ENCODE measurements around the gene FILIP1.
A peak's percentile ranks its signal among the peaks of the same experiment; 100 is the strongest.

The FILIP1 gene

DNA sequence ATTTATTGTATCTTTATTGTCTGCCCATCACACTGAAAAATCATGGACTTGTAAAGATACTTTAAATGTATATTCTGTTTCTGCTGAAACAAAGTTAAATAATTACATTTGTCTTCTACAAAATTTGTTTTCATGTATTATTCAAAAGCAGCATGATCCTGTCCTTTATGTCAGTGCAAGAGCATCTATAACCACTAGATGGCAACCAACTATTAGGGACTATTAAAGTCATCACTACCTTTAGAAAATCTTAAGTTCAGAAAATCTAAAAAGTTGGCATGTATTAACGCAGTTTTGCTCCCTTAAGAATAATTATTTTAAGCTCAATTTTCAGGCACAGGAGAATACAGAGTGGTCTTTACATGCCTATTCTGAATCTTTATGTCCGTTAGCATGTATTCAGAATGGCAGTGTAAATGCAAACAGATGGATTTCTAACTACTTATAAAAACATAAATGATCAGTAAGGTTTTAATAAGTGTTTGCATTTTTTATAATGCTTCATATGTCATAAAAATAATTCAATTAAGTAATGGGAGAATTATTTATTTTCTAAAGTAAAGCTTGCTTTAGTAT is 226.8 kb downstream of the FILIP1 start:
- no peak for DNase-seq (ENCODE audit: low read depth)

DNA sequence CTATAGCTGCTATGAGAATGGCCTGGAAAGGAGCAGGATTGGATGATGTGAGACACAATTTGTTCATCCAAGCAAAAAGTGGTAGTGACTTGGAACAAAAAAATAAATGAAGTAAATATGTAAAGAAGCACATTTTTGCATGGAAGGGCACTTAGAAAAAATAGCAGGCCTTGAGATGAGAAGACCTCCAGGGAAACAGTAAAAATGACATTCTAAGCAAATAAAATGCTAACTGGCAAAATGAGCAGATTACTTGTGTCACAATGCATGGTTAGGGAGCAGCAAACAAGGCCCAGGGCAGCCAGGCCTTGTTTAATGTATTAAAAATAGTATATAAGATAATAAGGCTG is 230.2 kb downstream of the FILIP1 start:
- DNase-seq (ENCODE audit: low read depth): no peak

DNA sequence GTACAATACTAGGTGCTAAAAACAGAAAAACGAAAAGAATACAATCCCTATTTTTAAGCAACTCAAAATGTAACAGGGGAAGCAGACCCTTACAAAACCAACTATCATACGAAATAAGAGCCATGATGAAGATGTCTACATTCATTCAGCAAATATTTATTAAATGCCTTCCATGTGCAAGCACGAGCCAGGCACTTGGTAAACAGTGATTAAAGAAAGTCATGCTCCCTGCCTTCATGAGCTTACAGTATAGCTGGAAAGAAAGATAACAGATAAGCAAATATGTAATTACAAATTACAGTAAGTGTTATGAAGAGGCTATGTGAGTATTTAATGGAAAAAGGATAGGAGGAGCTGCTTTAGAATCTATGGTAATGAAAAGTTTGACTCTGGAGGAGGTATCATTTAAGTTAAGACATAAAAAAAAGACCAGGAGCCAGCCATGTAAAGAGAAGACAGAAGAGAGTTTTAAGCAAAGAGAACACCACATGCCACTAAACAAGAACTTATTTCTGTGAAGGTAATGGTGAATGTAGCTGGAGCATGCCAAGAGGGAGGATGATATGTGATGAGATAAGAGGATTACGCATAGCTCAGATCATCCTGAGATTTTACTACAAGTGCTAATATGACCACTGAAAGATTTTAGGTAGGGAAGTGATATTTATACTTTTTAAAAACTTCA is 230.7 kb downstream of the FILIP1 start:
- no peak for DNase-seq (ENCODE audit: low read depth)

DNA sequence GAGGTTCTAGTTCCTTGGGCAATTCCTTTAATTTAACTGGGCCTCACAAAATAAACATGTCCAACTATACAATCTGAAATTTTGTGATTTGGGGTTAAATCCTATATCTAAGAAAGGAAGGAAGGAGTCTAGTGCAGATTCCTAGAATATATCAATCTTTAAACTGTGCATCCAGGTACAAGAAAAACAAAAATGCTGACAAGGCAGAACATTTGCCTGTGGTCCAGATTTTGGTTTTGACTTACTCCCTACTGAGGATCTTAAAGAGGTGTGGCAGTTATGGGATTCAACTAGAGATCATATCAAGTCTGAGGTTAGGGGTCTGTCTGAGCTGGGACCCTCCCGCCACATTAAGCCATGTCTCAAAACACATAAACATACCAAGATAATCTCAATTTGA is 232.3 kb downstream of the FILIP1 start:
- DNase-seq (ENCODE audit: low read depth): no peak

DNA sequence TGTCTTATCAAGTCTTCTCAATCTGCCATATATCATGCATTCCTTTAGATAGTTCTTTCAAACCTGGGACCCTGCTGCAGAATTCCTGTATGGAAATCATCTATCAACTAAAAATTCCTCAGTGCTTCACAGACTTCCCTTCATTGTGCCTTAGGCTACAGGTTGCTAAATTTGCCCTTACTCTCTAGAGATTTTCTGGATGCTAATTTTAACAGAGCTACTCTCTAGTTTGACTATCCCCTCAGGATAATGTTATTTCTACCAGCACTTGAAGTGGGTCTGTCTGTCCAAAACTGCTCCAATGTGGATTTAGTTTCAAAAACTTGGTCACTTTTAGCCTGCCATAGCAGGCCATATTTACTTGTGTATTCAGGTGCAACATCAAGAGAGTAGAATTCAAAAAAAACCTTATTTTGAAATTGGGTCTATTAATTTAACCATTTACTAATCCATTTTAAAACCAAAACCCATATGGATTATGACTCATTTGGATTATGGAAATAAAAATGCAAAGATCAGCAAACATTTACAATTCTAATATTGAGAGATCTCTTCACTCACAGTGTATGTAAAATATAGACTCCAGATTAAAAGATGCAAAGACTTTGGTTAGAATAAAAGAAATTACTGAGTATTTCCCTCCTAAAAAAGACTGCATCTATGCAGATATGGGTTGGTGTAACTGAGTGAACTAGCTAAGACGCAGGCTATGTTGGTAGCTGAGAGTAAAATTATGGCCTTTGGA is 236.1 kb downstream of the FILIP1 start:
- no peak for DNase-seq (ENCODE audit: low read depth)

DNA sequence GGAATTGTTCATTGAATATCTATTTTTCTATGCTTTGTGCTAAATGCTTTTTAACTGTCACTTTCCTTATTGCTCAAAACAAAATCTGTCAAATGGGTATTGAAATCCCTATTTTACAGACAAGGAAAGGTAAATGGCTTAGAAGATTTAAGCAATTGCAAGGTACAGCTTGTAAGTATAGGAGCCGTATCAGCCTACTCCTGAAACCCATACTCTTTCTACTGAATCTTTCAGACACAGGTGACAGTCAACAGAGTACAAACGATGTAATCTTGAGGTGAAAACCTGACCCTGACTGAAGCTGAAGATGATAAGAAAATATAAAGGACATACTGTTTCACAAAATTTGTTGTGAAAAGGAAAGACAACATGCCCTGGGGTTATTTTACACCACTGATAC is 243.0 kb downstream of the FILIP1 start:
- DNase-seq (ENCODE audit: low read depth): no peak

DNA sequence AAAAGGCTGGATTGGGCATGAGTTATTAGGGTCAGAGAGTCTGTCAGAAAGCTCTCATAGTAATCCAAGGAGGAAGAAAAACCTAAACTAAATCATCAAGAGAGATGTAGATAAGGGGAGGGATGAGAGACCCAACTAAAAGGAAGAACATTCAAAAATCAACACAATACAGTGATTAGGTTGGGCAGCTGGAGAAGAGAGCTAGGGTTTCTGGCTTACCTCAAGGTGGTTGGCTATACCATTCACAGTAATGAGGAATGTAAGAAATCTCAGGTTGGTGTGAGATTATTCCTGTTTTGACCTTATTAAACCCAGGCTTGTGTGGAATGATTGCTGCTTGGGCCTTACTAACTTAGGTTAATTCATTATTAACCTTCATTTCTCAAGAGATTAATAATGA is 243.8 kb downstream of the FILIP1 start:
- DNase-seq (ENCODE audit: low read depth): no peak

DNA sequence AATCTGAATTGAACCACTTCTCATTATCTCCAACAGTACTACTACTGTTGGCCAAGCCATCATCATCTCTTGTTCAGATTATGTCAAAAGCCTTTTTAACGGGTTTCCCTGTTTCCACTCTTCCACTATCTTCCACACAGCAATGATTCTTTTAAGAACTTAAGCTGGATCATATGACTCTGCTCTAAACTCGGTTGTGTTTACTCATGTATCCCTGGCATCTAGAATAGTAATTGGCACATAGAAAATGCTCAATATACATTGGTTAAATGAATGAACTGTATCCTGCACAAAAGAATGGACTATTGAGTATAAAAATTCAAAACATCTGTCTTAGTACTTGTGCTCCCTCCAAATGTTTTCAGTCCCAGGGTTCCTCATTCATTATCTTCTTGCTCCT is 247.2 kb downstream of the FILIP1 start:
- no peak for DNase-seq (ENCODE audit: low read depth)

DNA sequence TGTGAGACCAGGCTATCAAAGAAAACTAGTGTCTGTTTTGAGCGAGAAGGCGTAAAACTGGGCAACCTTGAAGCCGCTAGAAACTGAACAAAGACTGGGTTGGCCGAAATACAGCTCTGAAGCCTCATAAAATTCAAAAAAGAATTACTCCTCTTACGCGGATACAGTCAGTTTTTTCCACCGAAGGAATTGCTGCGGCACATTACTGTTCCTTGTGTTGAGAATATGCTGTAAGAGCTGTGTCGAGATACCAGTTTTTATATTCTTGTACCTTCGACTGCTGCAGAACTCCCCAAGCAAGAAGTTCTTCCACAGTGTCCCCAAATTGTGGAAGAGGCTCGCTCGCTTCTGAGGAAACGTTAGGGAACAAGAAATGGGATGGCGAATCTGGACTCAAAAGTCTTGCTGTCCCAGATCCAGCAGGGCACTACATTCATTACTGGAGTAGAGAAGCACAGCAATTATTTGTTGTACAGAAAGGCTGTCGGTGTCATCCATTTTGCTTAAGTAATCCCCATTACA is 249.5 kb downstream of the FILIP1 start:
- no peak for DNase-seq (ENCODE audit: low read depth)

DNA sequence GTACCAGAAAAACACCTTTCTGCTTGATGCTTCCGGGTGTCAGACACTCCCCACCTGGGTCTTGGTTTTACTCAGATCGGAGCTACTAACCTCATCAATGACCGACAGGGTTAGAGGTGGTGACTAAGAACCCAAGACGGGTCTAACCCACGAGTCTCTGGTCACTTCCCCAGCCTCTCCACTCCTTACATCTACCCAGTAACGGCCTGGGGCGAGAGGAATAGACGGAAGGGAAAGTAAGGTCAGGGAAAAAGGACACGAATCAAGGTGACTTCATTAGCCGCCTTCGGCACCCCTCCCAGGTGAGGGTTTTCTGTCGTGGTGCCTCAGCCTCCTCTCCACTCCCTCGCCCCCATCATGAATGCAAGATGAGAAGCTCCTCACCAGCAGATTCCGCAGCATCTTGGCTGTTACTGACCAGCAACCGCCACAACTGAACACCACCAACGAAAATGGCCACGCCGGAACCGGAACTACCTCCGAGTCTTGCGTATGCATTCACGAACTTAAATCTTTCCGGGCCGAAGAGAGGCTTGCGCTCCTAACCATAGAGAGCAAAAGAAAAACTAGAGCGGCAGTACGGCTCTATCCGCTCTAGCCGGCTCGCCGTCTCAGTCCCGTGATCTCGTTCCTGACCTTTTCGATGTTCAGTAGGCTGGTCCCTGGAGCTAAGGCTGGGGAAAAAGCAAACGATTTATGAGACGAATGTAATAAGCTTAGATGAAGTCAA is 250.1 kb downstream of the FILIP1 start, which contains the start of gene COX7A2:
Gene COX7A2 (minus strand): TSS at position 469 of the 730 bp plus-strand sequence. CDS start 67 bp downstream, at position 402.
- DNase-seq (ENCODE audit: low read depth): peak; percentile 70

Measured in stimulated activated CD8-positive, alpha-beta memory T cell treated with anti-CD3 and anti-CD28 coated beads, Interleukin-7, amount 100 ng/mL, for 24 hours (primary cell).